GM12864 (cell line): ENCODE measurements around the gene CTNNA2.

Experiments
- DNase-seq: peaks from one replicate; pipeline ENCODE4 v3.0.0-alpha.2; 2011; ENCODE audit warnings: low read depth
- H3K4me3 ChIP-seq: 2 replicates; pipeline ENCODE4 v1.5.1; 2011; ENCODE audit warnings: mild to moderate bottlenecking, low read depth, low read length, control low read depth
- TF ChIP-seq, protein P1 (sequence below): IDR thresholded peaks from 2 replicates; pipeline ENCODE4 v1.5.1; 2011; ENCODE audit warnings: low read depth, mild to moderate bottlenecking, moderate library complexity, low read length, control low read depth, inconsistent platforms; ENCODE audit errors: missing control alignments

CTNNA2 gene

DNA sequence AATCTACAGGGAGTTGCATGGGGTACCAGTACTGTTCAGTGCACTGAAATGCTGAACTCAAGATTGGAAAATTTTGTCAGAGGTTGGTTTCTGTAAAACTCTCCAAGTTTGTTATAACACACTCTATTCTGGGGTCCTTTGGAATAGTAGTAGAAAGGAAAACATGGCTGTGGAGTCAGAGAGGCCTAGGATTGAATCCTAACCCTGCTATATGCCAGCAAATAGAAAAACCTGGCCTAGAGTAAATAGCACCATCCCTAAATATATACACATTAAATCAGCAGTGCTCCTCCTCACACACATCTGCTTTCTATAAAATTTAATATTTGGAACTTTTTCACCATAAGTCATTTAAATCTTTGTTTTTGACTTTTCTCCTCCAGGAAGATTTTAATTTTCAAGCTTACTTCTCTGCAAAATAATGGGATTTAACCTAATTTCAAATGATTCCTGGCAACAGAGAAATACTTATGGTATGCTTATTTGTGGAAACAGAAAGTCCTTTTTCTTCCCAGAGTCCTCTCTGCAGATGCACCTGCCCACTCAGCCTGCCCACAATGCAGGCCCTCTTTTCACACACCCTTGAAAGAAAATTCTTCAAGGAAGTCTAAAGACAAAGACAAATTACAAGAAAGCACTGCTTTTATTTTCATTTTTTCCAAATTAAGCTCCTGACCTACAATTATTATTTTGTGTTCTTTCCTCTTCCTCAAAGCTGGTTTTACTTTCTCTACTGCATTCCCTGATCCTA lies 989.2 kb downstream of the CTNNA2 start:
- TF ChIP-seq, protein P1, sequence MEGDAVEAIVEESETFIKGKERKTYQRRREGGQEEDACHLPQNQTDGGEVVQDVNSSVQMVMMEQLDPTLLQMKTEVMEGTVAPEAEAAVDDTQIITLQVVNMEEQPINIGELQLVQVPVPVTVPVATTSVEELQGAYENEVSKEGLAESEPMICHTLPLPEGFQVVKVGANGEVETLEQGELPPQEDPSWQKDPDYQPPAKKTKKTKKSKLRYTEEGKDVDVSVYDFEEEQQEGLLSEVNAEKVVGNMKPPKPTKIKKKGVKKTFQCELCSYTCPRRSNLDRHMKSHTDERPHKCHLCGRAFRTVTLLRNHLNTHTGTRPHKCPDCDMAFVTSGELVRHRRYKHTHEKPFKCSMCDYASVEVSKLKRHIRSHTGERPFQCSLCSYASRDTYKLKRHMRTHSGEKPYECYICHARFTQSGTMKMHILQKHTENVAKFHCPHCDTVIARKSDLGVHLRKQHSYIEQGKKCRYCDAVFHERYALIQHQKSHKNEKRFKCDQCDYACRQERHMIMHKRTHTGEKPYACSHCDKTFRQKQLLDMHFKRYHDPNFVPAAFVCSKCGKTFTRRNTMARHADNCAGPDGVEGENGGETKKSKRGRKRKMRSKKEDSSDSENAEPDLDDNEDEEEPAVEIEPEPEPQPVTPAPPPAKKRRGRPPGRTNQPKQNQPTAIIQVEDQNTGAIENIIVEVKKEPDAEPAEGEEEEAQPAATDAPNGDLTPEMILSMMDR, result no peak
- H3K4me3 ChIP-seq, result no peak overlapping the region
- DNase-seq, result no peak

DNA sequence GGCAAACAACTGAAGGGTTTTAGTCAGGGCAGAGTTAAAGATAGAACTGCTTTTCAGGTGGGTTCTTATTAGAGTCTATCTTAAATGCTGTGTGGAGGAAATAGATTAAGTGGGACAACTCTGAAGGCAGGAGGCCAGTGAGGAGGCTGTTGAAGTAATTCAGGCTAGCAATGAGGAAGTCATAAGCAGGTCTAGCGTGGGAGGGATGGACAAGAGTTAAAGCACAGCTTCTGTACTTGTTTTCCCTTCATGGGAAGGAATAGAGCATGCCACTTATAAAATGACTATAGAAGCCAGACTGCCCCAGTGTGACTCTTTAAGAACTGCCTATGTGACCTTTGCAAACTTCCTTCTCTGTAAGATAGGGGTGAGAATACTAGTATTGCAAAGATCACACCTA lies 993.7 kb downstream of the CTNNA2 start:
- no peak for DNase-seq
- no peak overlapping the region for H3K4me3 ChIP-seq
- TF ChIP-seq, protein P1, result no peak

DNA sequence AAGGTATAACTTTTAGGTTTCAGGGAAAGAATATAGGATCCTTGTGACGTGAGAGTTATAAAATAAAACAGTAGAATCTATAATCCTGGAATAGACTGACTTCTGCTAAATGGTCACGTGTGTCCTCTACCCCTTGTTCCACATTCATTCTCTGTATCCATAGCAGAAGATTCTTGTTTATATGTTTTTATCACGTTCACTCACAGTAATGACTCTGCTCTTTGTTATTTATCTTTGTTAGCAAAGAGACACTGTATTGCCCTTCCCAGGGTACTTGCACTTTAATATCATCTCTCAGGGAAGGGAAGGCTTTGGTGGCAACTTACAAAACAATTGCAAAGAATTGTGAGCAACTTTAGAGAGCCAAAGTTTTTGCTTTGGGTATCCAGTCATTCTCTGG lies 997.9 kb downstream of the CTNNA2 start:
- TF ChIP-seq, protein P1, result no peak
- no peak for DNase-seq
- no peak overlapping the region for H3K4me3 ChIP-seq

DNA sequence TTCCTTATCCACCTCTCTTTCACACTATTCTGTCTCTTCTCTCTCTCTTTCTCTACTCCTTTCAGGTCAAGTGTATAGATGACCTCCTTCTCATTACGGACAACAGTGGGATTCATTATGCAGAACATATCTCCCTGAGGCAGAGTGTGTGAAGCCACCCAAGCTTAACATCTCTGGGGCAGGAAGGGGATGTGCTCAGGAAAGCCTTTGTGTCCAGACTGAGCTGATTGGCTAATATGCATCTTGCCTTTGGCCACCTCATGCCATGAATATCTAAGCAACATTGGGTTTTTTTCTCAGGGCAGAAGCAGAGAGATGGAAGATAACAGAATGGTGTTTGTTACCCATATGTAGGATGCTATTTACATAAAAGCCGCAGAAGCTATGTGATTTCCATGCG lies 1003.1 kb downstream of the CTNNA2 start:
- no peak overlapping the region for H3K4me3 ChIP-seq
- no peak for DNase-seq
- TF ChIP-seq, protein P1, result no peak

DNA sequence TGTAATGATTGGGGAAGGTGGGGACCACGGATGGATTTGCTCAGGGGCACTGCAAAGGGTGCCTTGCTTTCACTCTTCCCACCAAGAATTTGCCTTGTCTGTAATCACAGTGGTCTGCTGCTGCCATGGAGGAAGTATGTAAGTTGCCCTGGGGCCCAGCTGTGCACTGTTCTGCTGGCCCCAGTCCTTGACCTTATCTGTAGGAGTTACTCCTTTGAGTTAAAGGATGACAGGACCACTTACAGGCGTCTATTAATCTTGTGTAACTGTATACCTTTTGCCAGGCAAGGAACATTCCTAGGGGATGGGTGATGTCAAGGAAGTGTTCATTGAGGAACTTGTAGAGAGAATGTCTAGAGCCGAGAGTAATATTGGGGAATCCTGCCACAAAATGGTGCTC lies 1004.5 kb downstream of the CTNNA2 start:
- no peak overlapping the region for H3K4me3 ChIP-seq
- no peak for DNase-seq
- TF ChIP-seq, protein P1, result no peak

DNA sequence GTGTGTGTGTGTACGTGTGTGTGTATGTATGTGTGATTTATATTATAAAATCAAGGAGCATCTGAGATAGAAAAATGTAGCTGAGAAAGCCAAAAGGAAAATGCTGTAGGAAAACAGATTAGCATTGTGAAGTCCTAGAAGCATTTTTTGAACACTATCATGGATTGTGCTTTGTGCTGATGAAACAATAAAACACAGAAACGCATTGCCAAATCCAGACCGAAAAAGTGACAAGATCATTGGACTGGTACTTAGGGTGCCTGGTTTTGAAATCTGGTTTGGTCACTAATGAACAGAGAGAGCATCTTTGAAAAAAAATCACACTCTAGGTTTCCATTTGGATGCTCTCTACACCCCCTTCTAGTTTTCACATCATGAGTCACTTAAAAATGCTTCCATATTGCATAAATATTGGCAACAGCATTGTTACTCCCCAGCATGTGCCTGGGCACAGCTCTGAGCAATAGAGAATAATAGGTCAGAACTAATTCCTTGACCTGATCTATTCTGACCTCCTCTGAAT lies 1006.3 kb downstream of the CTNNA2 start:
- no peak for DNase-seq
- no peak overlapping the region for H3K4me3 ChIP-seq
- TF ChIP-seq, protein P1, result no peak

DNA sequence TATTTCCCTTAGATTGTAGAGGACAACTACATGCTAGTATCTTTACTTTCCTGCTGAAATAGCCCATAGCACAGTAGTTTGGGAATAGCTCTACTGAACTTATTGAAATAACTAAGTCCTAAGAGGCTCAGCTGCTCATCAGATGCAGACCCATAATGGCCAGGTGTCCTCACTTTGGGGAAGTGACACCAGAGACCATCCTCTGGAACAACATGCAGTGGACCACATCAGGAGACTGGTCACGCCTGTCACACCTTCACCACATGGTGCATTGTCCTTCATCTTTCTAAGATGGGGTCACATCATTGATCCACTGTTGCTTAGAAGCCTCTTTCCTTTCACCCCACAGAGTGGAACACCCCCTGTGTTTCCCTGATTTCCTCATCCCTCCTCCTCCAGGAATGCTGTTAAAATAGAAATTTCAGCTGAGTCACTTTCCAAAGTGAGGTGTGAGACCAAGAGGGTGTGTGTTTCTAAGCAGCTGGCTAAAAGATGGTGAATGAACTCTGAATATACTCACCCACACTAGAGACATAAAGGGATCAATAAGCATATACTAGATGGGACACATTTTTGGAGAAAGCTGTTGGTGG lies 1006.9 kb downstream of the CTNNA2 start:
- DNase-seq, result no peak
- TF ChIP-seq, protein P1, result no peak
- H3K4me3 ChIP-seq, result no peak overlapping the region
